Activated CD8-positive, alpha-beta T cell treated with anti-CD3 and anti-CD28 coated beads, Interleukin-2, amount 10 ng/mL, durations not matched to agents 7 days and 5 days (primary cell): ENCODE measurements around the gene ALDH4A1. TPM values are rescaled to one million over a fixed set of nuclear protein-coding genes. Genes with fewer than 3 reads are reported as not detected.
A peak's percentile ranks its signal among the peaks of the same experiment; 100 is the strongest.

Experiments used
- ATAC-seq: fragments of 150-1000 bp; cut with Tn5 transposase; one replicate; pipeline ENCODE4 v1.10.0; 2021; ENCODE audit warnings: moderate library complexity
- CTCF ChIA-PET: fragments of 350-600 bp; sonication (Branson Sonifier 250); formaldehyde crosslinking; loops from one replicate; lab custom pipeline; 2021; ENCODE audit warnings: antibody characterized with exemption; lab: Charles Lee
- POLR2A ChIA-PET: fragments of 350-600 bp; sonication (Branson Sonifier 250); formaldehyde crosslinking; loops from one replicate; lab custom pipeline; 2021; ENCODE audit warnings: antibody characterized with exemption; lab: Charles Lee
- DNase-seq: peaks from one replicate; pipeline ENCODE4 v3.0.0-alpha.2; 2020
- H3K27ac Mint-ChIP-seq: one replicate; pipeline ENCODE4 v1.8.0; 2021; ENCODE audit warnings: mild to moderate bottlenecking, mixed read lengths
- H3K27me3 Mint-ChIP-seq: one replicate; pipeline ENCODE4 v1.8.0; 2021; ENCODE audit warnings: low read depth, mixed read lengths
- H3K36me3 Mint-ChIP-seq: one replicate; pipeline ENCODE4 v1.8.0; 2021; ENCODE audit warnings: low read depth, mixed read lengths
- H3K4me1 Mint-ChIP-seq: one replicate; pipeline ENCODE4 v1.8.0; 2021; ENCODE audit warnings: low read depth, mixed read lengths
- H3K4me3 Mint-ChIP-seq: one replicate; pipeline ENCODE4 v1.8.0; 2021; ENCODE audit warnings: mild to moderate bottlenecking, mixed read lengths
- H3K9me3 Mint-ChIP-seq: one replicate; pipeline ENCODE4 v1.8.0; 2022; ENCODE audit warnings: mixed read lengths; ENCODE audit not compliant: insufficient read depth
- total RNA-seq, 2 experiments: library from RNA; stranded (reverse); gene quantifications; one replicate each; pipeline ENCODE4 v1.2.3, GENCODE V29; 2021

The ALDH4A1 gene
- total RNA-seq, 2 experiments from 2014 or later, result 4.2 to 4.3 TPM

DNA sequence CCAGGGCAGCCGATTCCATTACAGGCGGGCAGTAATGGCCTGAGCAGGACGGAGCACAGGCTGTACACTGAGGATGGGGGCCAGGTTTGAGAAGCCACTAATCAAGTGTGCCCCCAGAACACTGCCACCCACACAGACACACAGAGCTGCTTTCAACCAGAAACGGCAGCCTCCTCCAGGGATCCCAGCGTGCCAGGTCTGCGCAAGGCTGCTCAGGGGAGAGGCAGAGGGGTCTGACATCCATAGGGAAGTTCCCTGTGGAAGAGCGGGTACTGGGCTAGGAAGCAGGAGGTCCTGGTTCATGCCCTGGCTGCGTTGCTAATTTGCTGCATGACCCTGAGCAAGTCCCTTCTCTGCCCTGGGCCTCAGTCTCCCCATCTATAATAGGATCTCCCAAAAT is 26.1 kb upstream of the ALDH4A1 start:
- POLR2A ChIA-PET, result interaction anchor here (0.6 to 4.8 kb wide), 10 partner anchors 10 to 251 kb away, joined by 3 to 118 read pairs (median 8); partner anchors contain the start of gene ALDH4A1
- no peaks in the 10 kb centered on the region for H3K27me3 Mint-ChIP-seq
- DNase-seq, result no peak
- peak overlapping the region; percentile 83 for H3K4me3 Mint-ChIP-seq
- H3K4me1 Mint-ChIP-seq, result peaks cover 61% of the 10 kb centered on the region
- peaks cover 2% of the 10 kb centered on the region for H3K36me3 Mint-ChIP-seq
- H3K27ac Mint-ChIP-seq, result peak overlapping the region; percentile 98
- no peaks in the 10 kb centered on the region for H3K9me3 Mint-ChIP-seq
- CTCF ChIA-PET, result interaction anchor here (1.9 to 7.9 kb wide), 6 partner anchors 15 to 185 kb away, joined by 7 to 116 read pairs (median 21); partner anchors contain the start of genes ALDH4A1 and IFFO2
- ATAC-seq, result no peak

GRCh38 chr1:18927654-18928272 is 25.4 kb upstream of the ALDH4A1 start:
- Mint-ChIP-seq H3K27me3 (no peaks in the 10 kb centered on the region), H3K36me3 (peaks cover 2% of the 10 kb centered on the region), H3K9me3 (no peaks in the 10 kb centered on the region), H3K4me1 (peaks cover 67% of the 10 kb centered on the region), H3K4me3 (peak overlapping the region; percentile 83), H3K27ac (peak overlapping the region; percentile 98)
- ChIA-PET POLR2A (interaction anchor here (0.6 to 4.8 kb wide), 18 partner anchors 10 to 282 kb away, joined by 3 to 118 read pairs (median 8); partner anchors contain the start of genes ALDH4A1, IFFO2 and UBR4), CTCF (interaction anchor here (0.7 to 7.9 kb wide), 9 partner anchors 13 to 186 kb away, joined by 3 to 116 read pairs (median 14); partner anchors contain the start of genes ALDH4A1 and IFFO2)
- ATAC-seq (peak; percentile 43), DNase-seq (peak; percentile 70)

DNA sequence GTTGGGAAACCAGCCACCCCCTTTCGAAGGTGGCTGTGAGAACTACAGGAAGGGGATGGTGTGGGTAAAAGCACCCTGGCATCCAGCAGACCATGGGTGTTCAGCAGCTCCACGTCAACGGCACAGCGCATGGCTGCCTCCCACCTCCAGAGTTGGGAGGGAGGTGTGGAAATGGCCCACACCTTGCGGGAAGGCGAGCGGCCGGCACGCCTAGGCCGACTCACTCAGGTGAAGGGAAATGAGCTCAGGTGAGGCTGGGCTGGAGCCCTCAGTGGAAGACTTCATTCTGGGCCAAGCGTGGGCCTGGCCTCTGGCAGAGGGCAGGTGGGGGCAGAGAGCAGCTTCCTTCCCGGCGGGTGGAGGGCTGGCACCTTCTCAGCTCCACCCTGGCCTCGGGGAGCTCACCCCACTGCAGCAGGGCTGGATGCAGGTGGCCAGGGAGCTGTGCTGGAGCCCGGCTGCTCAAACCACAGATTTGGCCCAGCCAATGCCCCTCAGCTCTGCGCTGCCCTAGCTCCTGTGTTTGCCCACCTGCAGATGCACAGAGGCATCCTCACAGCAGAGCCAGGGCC is 24.8 kb upstream of the ALDH4A1 start:
- peak overlapping the region; percentile 83 for H3K4me3 Mint-ChIP-seq
- ChIA-PET POLR2A (interaction anchor here (0.7 to 4.8 kb wide), 18 partner anchors 10 to 283 kb away, joined by 3 to 118 read pairs (median 8); partner anchors contain the start of genes ALDH4A1, IFFO2 and UBR4), CTCF (interaction anchor here (0.7 to 7.9 kb wide), 9 partner anchors 13 to 186 kb away, joined by 3 to 116 read pairs (median 14); partner anchors contain the start of genes ALDH4A1 and IFFO2)
- H3K4me1 Mint-ChIP-seq, result peaks cover 68% of the 10 kb centered on the region
- H3K27ac Mint-ChIP-seq, result peak overlapping the region; percentile 98
- DNase-seq (peak; percentile 45), ATAC-seq (peak; percentile 32)
- H3K9me3 Mint-ChIP-seq, result no peaks in the 10 kb centered on the region
- H3K27me3 Mint-ChIP-seq, result no peaks in the 10 kb centered on the region
- H3K36me3 Mint-ChIP-seq, result peaks cover 2% of the 10 kb centered on the region

GRCh38 chr1:18926315-18927081 is 24.1 kb upstream of the ALDH4A1 start:
- POLR2A ChIA-PET, result interaction anchor here (0.5 to 4.8 kb wide), 18 partner anchors 11 to 284 kb away, joined by 3 to 118 read pairs (median 8); partner anchors contain the start of genes ALDH4A1, IFFO2 and UBR4
- H3K27me3 Mint-ChIP-seq, result no peaks in the 10 kb centered on the region
- peaks cover 67% of the 10 kb centered on the region for H3K4me1 Mint-ChIP-seq
- peak overlapping the region; percentile 83 for H3K4me3 Mint-ChIP-seq
- ATAC-seq (peak; percentile 87), DNase-seq (peak; percentile 94)
- CTCF ChIA-PET, result interaction anchor here (0.7 to 7.9 kb wide), 9 partner anchors 13 to 187 kb away, joined by 3 to 116 read pairs (median 14); partner anchors contain the start of genes ALDH4A1 and IFFO2
- H3K9me3 Mint-ChIP-seq, result no peaks in the 10 kb centered on the region
- H3K36me3 Mint-ChIP-seq, result peaks cover 2% of the 10 kb centered on the region
- peak overlapping the region; percentile 98 for H3K27ac Mint-ChIP-seq

- POLR2A ChIA-PET, result interaction anchor here (1.6 kb wide), 1 partner anchor 25 kb away, joined by 9 read pairs; no protein-coding TSS in a partner anchor
- Mint-ChIP-seq H3K27me3 (no peaks in the 10 kb centered on the region), H3K4me3 (no peak overlapping the region), H3K9me3 (no peaks in the 10 kb centered on the region), H3K36me3 (peaks cover 2% of the 10 kb centered on the region), H3K4me1 (peaks cover 65% of the 10 kb centered on the region), H3K27ac (peak overlapping the region; percentile 71)
- no peak for ATAC-seq
- CTCF ChIA-PET, result interaction anchor here (2.7 to 7.9 kb wide), 4 partner anchors 11 to 150 kb away, joined by 14 to 116 read pairs (median 53); partner anchors contain the start of genes ALDH4A1 and IFFO2
- no peak for DNase-seq
These were observed 22.9 kb upstream of the ALDH4A1 start for GRCh38 chr1:18925279-18925678.

GRCh38 chr1:18924221-18924691 is 21.9 kb upstream of the ALDH4A1 start:
- Mint-ChIP-seq H3K4me3 (peak overlapping the region; percentile 25), H3K36me3 (peaks cover 2% of the 10 kb centered on the region), H3K27me3 (no peaks in the 10 kb centered on the region), H3K9me3 (no peaks in the 10 kb centered on the region), H3K27ac (peak overlapping the region; percentile 57), H3K4me1 (peaks cover 60% of the 10 kb centered on the region)
- DNase-seq (peak; percentile 37), ATAC-seq (no peak)
- POLR2A ChIA-PET, result interaction anchor here (1.2 to 1.6 kb wide), 2 partner anchors 26 to 28 kb away, joined by 4 to 9 read pairs; no protein-coding TSS in a partner anchor
- CTCF ChIA-PET, result interaction anchor here (0.9 to 7.9 kb wide), 8 partner anchors 10 to 256 kb away, joined by 3 to 116 read pairs (median 4); partner anchors contain the start of genes ALDH4A1 and IFFO2

GRCh38 chr1:18923756-18924211 is 21.4 kb upstream of the ALDH4A1 start:
- ATAC-seq (no peak), DNase-seq (peak; percentile 56)
- Mint-ChIP-seq H3K27ac (peak overlapping the region; percentile 45), H3K4me3 (peak overlapping the region; percentile 36), H3K4me1 (peaks cover 56% of the 10 kb centered on the region), H3K27me3 (no peaks in the 10 kb centered on the region), H3K36me3 (peaks cover 2% of the 10 kb centered on the region), H3K9me3 (no peaks in the 10 kb centered on the region)
- ChIA-PET CTCF (interaction anchor here (0.6 to 7.9 kb wide), 9 partner anchors 10 to 256 kb away, joined by 3 to 116 read pairs (median 4); partner anchors contain the start of genes ALDH4A1 and IFFO2), POLR2A (interaction anchor here (1.2 to 1.6 kb wide), 2 partner anchors 26 to 28 kb away, joined by 4 to 9 read pairs; no protein-coding TSS in a partner anchor)

GRCh38 chr1:18922848-18923755 is 20.7 kb upstream of the ALDH4A1 start:
- peaks cover 49% of the 10 kb centered on the region for H3K4me1 Mint-ChIP-seq
- DNase-seq (no peak), ATAC-seq (no peak)
- H3K27ac Mint-ChIP-seq, result peak overlapping the region; percentile 45
- H3K36me3 Mint-ChIP-seq, result peaks cover 2% of the 10 kb centered on the region
- H3K4me3 Mint-ChIP-seq, result peak overlapping the region; percentile 36
- POLR2A ChIA-PET, result no interaction called here
- CTCF ChIA-PET, result interaction anchor here (0.6 to 7.9 kb wide), 11 partner anchors 9 to 257 kb away, joined by 3 to 116 read pairs (median 5); partner anchors contain the start of genes ALDH4A1 and IFFO2
- H3K9me3 Mint-ChIP-seq, result no peaks in the 10 kb centered on the region
- no peaks in the 10 kb centered on the region for H3K27me3 Mint-ChIP-seq

DNA sequence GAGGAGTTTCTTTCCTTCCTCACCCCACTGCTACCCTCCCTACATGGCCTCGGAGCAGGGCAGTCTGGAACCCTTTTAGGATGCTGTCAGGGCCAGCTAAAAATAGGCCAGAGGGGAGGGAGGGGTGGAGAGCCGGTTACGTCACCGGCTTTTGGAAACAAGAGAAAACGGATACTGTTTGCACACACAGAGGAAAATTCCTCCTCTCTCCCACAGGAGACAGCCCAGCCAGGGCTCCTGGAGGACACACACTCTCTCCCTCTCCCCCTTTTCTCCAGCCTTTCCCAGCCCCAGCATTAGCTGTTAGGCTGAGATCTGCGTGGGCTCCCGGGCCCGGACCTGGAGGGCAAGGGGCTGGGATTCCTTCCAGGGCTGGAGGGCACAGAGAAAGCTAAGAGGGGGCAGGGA is 20.0 kb upstream of the ALDH4A1 start:
- DNase-seq (no peak), ATAC-seq (no peak)
- Mint-ChIP-seq H3K36me3 (peaks cover 2% of the 10 kb centered on the region), H3K27ac (no peak overlapping the region), H3K4me1 (peaks cover 43% of the 10 kb centered on the region), H3K27me3 (no peaks in the 10 kb centered on the region), H3K9me3 (no peaks in the 10 kb centered on the region), H3K4me3 (no peak overlapping the region)
- CTCF ChIA-PET, result interaction anchor here (1.0 to 7.9 kb wide), 5 partner anchors 8 to 191 kb away, joined by 4 to 91 read pairs (median 9); no protein-coding TSS in a partner anchor
- POLR2A ChIA-PET, result no interaction called here
